Neural cell (in vitro differentiated cells): ENCODE data around the gene SEC16A. TPM values are rescaled to one million over a fixed set of nuclear protein-coding genes. Genes with fewer than 3 reads are reported as not detected.

Experiments used
- H2AFZ ChIP-seq: fragments of 200-600, 300-800 bp; sonication (generic), shearing (Covaris generic); 2 replicates; pipeline ENCODE4 v1.6.0; 2014; ENCODE audit warnings: low read depth, mild to moderate bottlenecking, antibody characterized with exemption, low read length, moderate library complexity
- H3F3A ChIP-seq: fragments of 200-600 bp; shearing (Covaris generic); 2 replicates; pipeline ENCODE4 v1.6.1; 2016; ENCODE audit warnings: mild to moderate bottlenecking, moderate library complexity, mixed read lengths, antibody characterized with exemption, low read length; ENCODE audit not compliant: insufficient read depth, poor library complexity, severe bottlenecking
- H3K27ac ChIP-seq: fragments of 200-600, 300-800 bp; sonication (generic), shearing (Covaris generic); 2 replicates; pipeline ENCODE4 v1.5.1; 2014; ENCODE audit warnings: mild to moderate bottlenecking, low read length, moderate library complexity
- H3K27me3 ChIP-seq: fragments of 300-800, 200-600 bp; sonication (generic), shearing (Covaris generic); 2 replicates; pipeline ENCODE4 v1.6.0; 2014; ENCODE audit warnings: mild to moderate bottlenecking, low read depth, low read length, moderate library complexity; ENCODE audit not compliant: insufficient read depth
- H3K36me3 ChIP-seq: fragments of 300-800, 200-600 bp; sonication (generic), shearing (Covaris generic); 2 replicates; pipeline ENCODE4 v1.5.1; 2014; ENCODE audit warnings: mild to moderate bottlenecking, antibody characterized with exemption, low read length, moderate library complexity; ENCODE audit not compliant: insufficient read depth
- H3K4me2 ChIP-seq: fragments of 300-800, 200-600 bp; sonication (generic), shearing (Covaris generic); 2 replicates; pipeline ENCODE4 v1.6.0; 2014; ENCODE audit warnings: mild to moderate bottlenecking, low read length
- H3K4me3 ChIP-seq: fragments of 300-800, 200-600 bp; sonication (generic), shearing (Covaris generic); 2 replicates; pipeline ENCODE4 v1.5.1; 2014; ENCODE audit warnings: mild to moderate bottlenecking, low read length, moderate library complexity
- H3K79me2 ChIP-seq: fragments of 200-600 bp; shearing (Covaris generic); replicated peaks from 2 replicates; pipeline ENCODE4 v1.6.0; 2014; ENCODE audit warnings: mild to moderate bottlenecking, low read length, moderate library complexity; ENCODE audit not compliant: insufficient read depth
- H3K9ac ChIP-seq: fragments of 300-800, 200-600 bp; sonication (generic), shearing (Covaris generic); 2 replicates; pipeline ENCODE4 v1.6.1; 2016; ENCODE audit warnings: mild to moderate bottlenecking, low read length, mixed read lengths
- H3K9me2 ChIP-seq: fragments of 200-600 bp; shearing (Covaris generic); 2 replicates; pipeline ENCODE4 v1.6.1; 2016; ENCODE audit warnings: mild to moderate bottlenecking, low read length, mixed read lengths; ENCODE audit not compliant: insufficient read depth
- H3K9me3 ChIP-seq: fragments of 200-600, 300-800 bp; sonication (generic), shearing (Covaris generic); 2 replicates; pipeline ENCODE4 v1.6.1; 2016; ENCODE audit warnings: mild to moderate bottlenecking, mixed run types, low read length, moderate library complexity, mixed read lengths
- H4K20me1 ChIP-seq: fragments of 200-600 bp; shearing (Covaris generic); 2 replicates; pipeline ENCODE4 v1.6.1; 2016; ENCODE audit warnings: mild to moderate bottlenecking, mixed run types; ENCODE audit not compliant: insufficient read depth
- EP300 ChIP-seq: fragments of 450-650 bp; conservative IDR thresholded peaks from 2 replicates; pipeline ENCODE4 v1.6.1; 2014; ENCODE audit warnings: antibody characterized with exemption, mild to moderate bottlenecking, moderate library complexity; ENCODE audit not compliant: poor library complexity, severe bottlenecking
- EZH2 ChIP-seq: fragments of 200-600, 300-800 bp; shearing (Covaris generic), sonication (generic); IDR thresholded peaks from 2 replicates; pipeline ENCODE4 v1.6.1; 2014; ENCODE audit warnings: antibody characterized with exemption, low read length, borderline replicate concordance, mild to moderate bottlenecking; ENCODE audit not compliant: insufficient read depth, poor library complexity, severe bottlenecking
- MXI1 ChIP-seq: fragments of 450-650 bp; conservative IDR thresholded peaks from 2 replicates; pipeline ENCODE4 v1.6.1; 2014; ENCODE audit warnings: antibody characterized with exemption, mild to moderate bottlenecking; ENCODE audit not compliant: poor library complexity, severe bottlenecking
- POLR2AphosphoS5 ChIP-seq: IDR thresholded peaks from 2 replicates; pipeline ENCODE4 v1.6.1; 2012
- RAD21 ChIP-seq: fragments of 450-650 bp; conservative IDR thresholded peaks from 2 replicates; pipeline ENCODE4 v1.6.1; 2014; ENCODE audit warnings: antibody characterized with exemption, mild to moderate bottlenecking, moderate library complexity
- SMC3 ChIP-seq: fragments of 450-650 bp; conservative IDR thresholded peaks from 2 replicates; pipeline ENCODE4 v1.6.1; 2014; ENCODE audit warnings: antibody characterized with exemption, mild to moderate bottlenecking, moderate library complexity; ENCODE audit not compliant: poor library complexity
- TAF1 ChIP-seq: IDR thresholded peaks from 2 replicates; pipeline ENCODE4 v1.6.1; 2012; ENCODE audit warnings: low read depth
- polyA plus RNA-seq: library from polyadenylated mRNA; depleted of rRNA; stranded (reverse); fragments of >200 nt; gene quantifications from 2 replicates; pipeline ENCODE4 v1.2.3, GENCODE V29; 2014
- TF ChIP-seq, protein P1 (sequence below): IDR thresholded peaks from 2 replicates; pipeline ENCODE4 v1.6.1; 2012; ENCODE audit warnings: borderline replicate concordance
- TF ChIP-seq, protein P2 (sequence below): fragments of 450-650 bp; IDR thresholded peaks from 2 replicates; pipeline ENCODE4 v1.5.1; 2014; ENCODE audit warnings: antibody characterized with exemption, mild to moderate bottlenecking, moderate library complexity; ENCODE audit not compliant: poor library complexity, severe bottlenecking

Gene SEC16A
- polyA plus RNA-seq, 1 donor from 2014 or later, result 15.4 TPM

DNA sequence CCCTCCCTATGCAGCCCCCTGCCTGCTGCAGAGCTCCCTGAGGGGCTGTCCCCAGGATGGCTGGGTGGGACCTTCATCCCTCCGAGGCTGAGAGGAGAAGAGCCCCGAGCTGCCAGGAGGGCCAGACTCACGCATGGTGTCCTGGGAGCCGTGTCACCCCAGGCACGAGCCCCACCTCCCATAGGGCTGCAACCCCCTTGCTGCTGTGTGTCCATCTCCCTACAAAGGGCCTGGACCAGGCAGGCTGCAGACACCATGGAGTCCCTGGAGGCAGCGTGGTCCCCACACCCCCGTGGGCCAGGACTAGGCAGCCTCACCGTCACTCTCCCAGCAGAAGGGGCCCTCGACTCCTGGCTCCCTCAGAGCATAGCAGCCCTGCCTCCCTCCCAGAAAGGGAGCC is 11.2 kb upstream of the SEC16A start:
- H4K20me1 ChIP-seq, result no peaks in the 10 kb centered on the region
- H3K27ac ChIP-seq, result no peak overlapping the region
- no peak overlapping the region for H3K4me2 ChIP-seq
- H3K9me2 ChIP-seq, result no peaks in the 10 kb centered on the region
- no peak overlapping the region for H2AFZ ChIP-seq
- no peaks in the 10 kb centered on the region for H3K27me3 ChIP-seq
- H3K9ac ChIP-seq, result no peak overlapping the region
- H3K79me2 ChIP-seq, result no peaks in the 10 kb centered on the region
- no peaks in the 10 kb centered on the region for H3F3A ChIP-seq
- no peaks in the 10 kb centered on the region for H3K36me3 ChIP-seq
- H3K4me3 ChIP-seq, result no peak overlapping the region
- no peaks in the 10 kb centered on the region for H3K9me3 ChIP-seq
- TF ChIP-seq SMC3 (no peak), TAF1 (no peak), EP300 (no peak), MXI1 (no peak)

DNA sequence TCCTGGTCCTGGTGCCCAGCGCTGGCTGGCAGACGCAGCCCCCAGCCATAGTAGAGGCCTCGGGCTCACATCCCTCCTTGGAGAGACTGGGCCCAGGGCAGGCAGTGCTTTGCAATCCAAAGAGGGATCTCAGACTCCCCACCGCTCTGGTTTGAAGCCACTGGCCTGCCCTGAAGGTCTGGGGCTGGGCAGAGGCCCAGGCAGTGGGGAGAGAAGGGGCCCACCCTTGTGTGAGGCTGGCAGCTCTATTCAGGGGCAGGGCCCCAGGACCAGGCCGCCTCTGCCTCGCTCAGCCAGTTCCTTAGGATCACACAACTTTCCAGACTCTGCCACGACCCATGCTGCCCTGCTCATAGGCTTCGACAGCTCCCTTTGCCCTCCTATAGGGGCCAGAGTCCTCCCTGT is 10.7 kb upstream of the SEC16A start:
- Histone ChIP-seq H4K20me1 (no peaks in the 10 kb centered on the region), H2AFZ (no peak overlapping the region), H3K79me2 (no peaks in the 10 kb centered on the region), H3K36me3 (no peaks in the 10 kb centered on the region), H3K9ac (no peak overlapping the region), H3K27ac (no peak overlapping the region), H3K27me3 (no peaks in the 10 kb centered on the region), H3K9me2 (no peaks in the 10 kb centered on the region), H3K4me3 (no peak overlapping the region), H3K9me3 (no peaks in the 10 kb centered on the region), H3K4me2 (no peak overlapping the region), H3F3A (no peaks in the 10 kb centered on the region)
- TF ChIP-seq, protein P1, sequence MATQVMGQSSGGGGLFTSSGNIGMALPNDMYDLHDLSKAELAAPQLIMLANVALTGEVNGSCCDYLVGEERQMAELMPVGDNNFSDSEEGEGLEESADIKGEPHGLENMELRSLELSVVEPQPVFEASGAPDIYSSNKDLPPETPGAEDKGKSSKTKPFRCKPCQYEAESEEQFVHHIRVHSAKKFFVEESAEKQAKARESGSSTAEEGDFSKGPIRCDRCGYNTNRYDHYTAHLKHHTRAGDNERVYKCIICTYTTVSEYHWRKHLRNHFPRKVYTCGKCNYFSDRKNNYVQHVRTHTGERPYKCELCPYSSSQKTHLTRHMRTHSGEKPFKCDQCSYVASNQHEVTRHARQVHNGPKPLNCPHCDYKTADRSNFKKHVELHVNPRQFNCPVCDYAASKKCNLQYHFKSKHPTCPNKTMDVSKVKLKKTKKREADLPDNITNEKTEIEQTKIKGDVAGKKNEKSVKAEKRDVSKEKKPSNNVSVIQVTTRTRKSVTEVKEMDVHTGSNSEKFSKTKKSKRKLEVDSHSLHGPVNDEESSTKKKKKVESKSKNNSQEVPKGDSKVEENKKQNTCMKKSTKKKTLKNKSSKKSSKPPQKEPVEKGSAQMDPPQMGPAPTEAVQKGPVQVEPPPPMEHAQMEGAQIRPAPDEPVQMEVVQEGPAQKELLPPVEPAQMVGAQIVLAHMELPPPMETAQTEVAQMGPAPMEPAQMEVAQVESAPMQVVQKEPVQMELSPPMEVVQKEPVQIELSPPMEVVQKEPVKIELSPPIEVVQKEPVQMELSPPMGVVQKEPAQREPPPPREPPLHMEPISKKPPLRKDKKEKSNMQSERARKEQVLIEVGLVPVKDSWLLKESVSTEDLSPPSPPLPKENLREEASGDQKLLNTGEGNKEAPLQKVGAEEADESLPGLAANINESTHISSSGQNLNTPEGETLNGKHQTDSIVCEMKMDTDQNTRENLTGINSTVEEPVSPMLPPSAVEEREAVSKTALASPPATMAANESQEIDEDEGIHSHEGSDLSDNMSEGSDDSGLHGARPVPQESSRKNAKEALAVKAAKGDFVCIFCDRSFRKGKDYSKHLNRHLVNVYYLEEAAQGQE, result no peak
- TF ChIP-seq MXI1, result no peak
- no peak for TF ChIP-seq EZH2
- TF ChIP-seq, protein P2, sequence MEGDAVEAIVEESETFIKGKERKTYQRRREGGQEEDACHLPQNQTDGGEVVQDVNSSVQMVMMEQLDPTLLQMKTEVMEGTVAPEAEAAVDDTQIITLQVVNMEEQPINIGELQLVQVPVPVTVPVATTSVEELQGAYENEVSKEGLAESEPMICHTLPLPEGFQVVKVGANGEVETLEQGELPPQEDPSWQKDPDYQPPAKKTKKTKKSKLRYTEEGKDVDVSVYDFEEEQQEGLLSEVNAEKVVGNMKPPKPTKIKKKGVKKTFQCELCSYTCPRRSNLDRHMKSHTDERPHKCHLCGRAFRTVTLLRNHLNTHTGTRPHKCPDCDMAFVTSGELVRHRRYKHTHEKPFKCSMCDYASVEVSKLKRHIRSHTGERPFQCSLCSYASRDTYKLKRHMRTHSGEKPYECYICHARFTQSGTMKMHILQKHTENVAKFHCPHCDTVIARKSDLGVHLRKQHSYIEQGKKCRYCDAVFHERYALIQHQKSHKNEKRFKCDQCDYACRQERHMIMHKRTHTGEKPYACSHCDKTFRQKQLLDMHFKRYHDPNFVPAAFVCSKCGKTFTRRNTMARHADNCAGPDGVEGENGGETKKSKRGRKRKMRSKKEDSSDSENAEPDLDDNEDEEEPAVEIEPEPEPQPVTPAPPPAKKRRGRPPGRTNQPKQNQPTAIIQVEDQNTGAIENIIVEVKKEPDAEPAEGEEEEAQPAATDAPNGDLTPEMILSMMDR, result no peak
- no peak for TF ChIP-seq EP300
- no peak for TF ChIP-seq TAF1
- no peak for TF ChIP-seq RAD21
- no peak for TF ChIP-seq POLR2AphosphoS5
- no peak for TF ChIP-seq SMC3
